HL-60 (cell line): Measurements from ENCODE around the gene DRG1.

Experiments used
- CTCF ChIP-seq: IDR thresholded peaks from one replicate; pipeline ENCODE4 v1.5.1; 2011; ENCODE audit warnings: low read length, control low read depth, inconsistent platforms; ENCODE audit not compliant: insufficient read depth
- POLR2AphosphoS5 ChIP-seq: IDR thresholded peaks from 2 replicates; pipeline ENCODE4 v1.6.1; 2012; ENCODE audit warnings: low read depth

- TF ChIP-seq CTCF = no peak
- no peak for TF ChIP-seq POLR2AphosphoS5
Observed at GRCh38 chr22:31475800-31476199, 76.4 kb downstream of the DRG1 start.
